K562 (cell line): Measurements from ENCODE around the gene OTOP3. TPM values are rescaled to one million over a fixed set of nuclear protein-coding genes. Genes with fewer than 3 reads are reported as not detected.

Experiments
- BRD4 ChIP-seq: fragments of 200-600 bp; sonication (generic); IDR thresholded peaks from 2 replicates; pipeline ENCODE4 v1.6.1; 2017; ENCODE audit warnings: inconsistent platforms
- CBFA2T3 ChIP-seq: fragments of 450-650 bp; IDR thresholded peaks from 2 replicates; pipeline ENCODE4 v1.6.1; 2017
- DPF2 ChIP-seq: fragments of 450-650 bp; IDR thresholded peaks from 2 replicates; pipeline ENCODE4 v1.6.1; 2016
- JUND ChIP-seq, 2 experiments: IDR thresholded peaks; 2 replicates in 1 of 2; 3 replicates in 1 of 2; pipeline ENCODE4 v1.6.1; 2011; ENCODE audit warnings: borderline replicate concordance in 2 of 2, low read depth in 2 of 2, low read length in 2 of 2, improper control_type of control experiment in 1 of 2, missing biosample characterization in 1 of 2, missing genetic modification characterization in 1 of 2, missing genetic modification reagents in 1 of 2
- MITF ChIP-seq: IDR thresholded peaks from 2 replicates; pipeline ENCODE4 v1.6.1; 2014; ENCODE audit warnings: antibody characterized with exemption
- MNT ChIP-seq, 2 experiments: fragments of 450-650 bp; conservative IDR thresholded peaks; 2 replicates each; pipeline ENCODE4 v1.6.1; 2017; ENCODE audit warnings: mild to moderate bottlenecking in 2 of 2, moderate library complexity in 2 of 2
- TFAP4 ChIP-seq: sonication (generic); formaldehyde crosslinking; IDR thresholded peaks from 2 replicates; pipeline ENCODE4 v1.8.0; 2022; ENCODE audit warnings: missing genetic modification reagents, mild to moderate bottlenecking, moderate library complexity, borderline replicate concordance
- ZNF354B ChIP-seq: fragments of 250-450 bp; sonication (Bioruptor Pico); IDR thresholded peaks from 2 replicates; pipeline ENCODE4 v1.4.0; 2020
- polyA plus RNA-seq, 8 experiments: library from polyadenylated mRNA; depleted of rRNA in 4 of 8; stranded (reverse) in 5 of 8; unstranded in 3 of 8; fragments of >200 nt; fragmentation: Nextera tagmentation in 2 of 8; fragmentation: Illumina TruSeq in 1 of 8; extraction: Ambion mirVana in 2 of 8; extraction: Trizol in 1 of 8; gene quantifications; 2 replicates each; pipeline versions ENCODE4 v1.2.1 to v1.2.3, GENCODE V29; 2011 to 2014; ENCODE audit warnings: inconsistent platforms in 1 of 8, missing spikeins in 1 of 8
- total RNA-seq, 7 experiments: library from RNA; depleted of rRNA in 6 of 7; stranded (reverse); fragments of >200 nt in 6 of 7; fragmentation: Illumina TruSeq in 2 of 7; extraction: Trizol in 2 of 7; gene quantifications; 2 replicates each; pipeline versions ENCODE4 v1.2.1 to v1.2.3, GENCODE V29; 2011 to 2021; ENCODE audit warnings: low replicate concordance in 1 of 7
- TF ChIP-seq, protein P1 (sequence below): fragments of 450-650 bp; IDR thresholded peaks from 2 replicates; pipeline ENCODE4 v1.6.1; 2016; ENCODE audit warnings: mild to moderate bottlenecking, moderate library complexity
- TF ChIP-seq, protein P2 (sequence below): sonication (generic); formaldehyde crosslinking; IDR thresholded peaks from 2 replicates; pipeline ENCODE4 v1.9.0; 2022; ENCODE audit warnings: mild to moderate bottlenecking, missing genetic modification reagents

Gene OTOP3
- total and polyA plus RNA-seq, 9 of the 15 experiments (the other 6 are each of a cell fraction or from before 2014, with no cell fraction given), result not detected

DNA sequence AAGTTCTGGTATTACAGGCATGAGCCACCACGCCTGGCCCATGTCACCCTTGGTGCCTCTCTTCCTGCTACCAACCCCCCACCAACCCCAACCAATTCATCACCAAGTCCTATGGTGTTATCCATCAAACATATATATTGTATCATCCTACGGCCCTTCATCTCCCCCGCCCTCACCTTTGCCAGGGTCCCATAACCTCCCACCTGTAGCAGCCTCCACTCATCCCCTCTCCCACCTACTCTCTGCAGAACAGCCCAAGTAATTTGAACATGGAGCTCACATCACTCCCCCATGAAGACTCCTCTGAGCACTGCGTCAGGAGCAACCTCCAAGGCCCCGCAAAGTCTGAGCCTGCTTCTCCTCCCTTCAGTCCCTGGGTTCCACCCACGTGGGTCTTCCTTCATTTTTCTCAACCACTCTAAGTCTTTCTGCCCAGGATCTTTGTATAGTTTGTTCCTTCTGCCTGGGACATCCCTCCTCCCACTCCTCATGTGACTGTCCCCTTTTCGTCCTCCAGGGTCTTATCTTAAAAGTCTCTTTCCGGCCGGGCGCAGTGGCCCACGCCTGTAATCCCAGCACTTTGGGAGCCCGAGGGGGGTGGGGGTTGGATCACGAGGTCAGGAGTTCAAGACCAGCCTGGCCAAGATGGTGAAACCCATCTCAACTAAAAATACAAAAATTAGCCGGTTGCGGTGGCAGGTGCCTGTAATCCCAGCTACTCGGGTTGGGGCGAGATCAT, 43.9 kb downstream of the OTOP3 start (continued):
- TF ChIP-seq, protein P1, sequence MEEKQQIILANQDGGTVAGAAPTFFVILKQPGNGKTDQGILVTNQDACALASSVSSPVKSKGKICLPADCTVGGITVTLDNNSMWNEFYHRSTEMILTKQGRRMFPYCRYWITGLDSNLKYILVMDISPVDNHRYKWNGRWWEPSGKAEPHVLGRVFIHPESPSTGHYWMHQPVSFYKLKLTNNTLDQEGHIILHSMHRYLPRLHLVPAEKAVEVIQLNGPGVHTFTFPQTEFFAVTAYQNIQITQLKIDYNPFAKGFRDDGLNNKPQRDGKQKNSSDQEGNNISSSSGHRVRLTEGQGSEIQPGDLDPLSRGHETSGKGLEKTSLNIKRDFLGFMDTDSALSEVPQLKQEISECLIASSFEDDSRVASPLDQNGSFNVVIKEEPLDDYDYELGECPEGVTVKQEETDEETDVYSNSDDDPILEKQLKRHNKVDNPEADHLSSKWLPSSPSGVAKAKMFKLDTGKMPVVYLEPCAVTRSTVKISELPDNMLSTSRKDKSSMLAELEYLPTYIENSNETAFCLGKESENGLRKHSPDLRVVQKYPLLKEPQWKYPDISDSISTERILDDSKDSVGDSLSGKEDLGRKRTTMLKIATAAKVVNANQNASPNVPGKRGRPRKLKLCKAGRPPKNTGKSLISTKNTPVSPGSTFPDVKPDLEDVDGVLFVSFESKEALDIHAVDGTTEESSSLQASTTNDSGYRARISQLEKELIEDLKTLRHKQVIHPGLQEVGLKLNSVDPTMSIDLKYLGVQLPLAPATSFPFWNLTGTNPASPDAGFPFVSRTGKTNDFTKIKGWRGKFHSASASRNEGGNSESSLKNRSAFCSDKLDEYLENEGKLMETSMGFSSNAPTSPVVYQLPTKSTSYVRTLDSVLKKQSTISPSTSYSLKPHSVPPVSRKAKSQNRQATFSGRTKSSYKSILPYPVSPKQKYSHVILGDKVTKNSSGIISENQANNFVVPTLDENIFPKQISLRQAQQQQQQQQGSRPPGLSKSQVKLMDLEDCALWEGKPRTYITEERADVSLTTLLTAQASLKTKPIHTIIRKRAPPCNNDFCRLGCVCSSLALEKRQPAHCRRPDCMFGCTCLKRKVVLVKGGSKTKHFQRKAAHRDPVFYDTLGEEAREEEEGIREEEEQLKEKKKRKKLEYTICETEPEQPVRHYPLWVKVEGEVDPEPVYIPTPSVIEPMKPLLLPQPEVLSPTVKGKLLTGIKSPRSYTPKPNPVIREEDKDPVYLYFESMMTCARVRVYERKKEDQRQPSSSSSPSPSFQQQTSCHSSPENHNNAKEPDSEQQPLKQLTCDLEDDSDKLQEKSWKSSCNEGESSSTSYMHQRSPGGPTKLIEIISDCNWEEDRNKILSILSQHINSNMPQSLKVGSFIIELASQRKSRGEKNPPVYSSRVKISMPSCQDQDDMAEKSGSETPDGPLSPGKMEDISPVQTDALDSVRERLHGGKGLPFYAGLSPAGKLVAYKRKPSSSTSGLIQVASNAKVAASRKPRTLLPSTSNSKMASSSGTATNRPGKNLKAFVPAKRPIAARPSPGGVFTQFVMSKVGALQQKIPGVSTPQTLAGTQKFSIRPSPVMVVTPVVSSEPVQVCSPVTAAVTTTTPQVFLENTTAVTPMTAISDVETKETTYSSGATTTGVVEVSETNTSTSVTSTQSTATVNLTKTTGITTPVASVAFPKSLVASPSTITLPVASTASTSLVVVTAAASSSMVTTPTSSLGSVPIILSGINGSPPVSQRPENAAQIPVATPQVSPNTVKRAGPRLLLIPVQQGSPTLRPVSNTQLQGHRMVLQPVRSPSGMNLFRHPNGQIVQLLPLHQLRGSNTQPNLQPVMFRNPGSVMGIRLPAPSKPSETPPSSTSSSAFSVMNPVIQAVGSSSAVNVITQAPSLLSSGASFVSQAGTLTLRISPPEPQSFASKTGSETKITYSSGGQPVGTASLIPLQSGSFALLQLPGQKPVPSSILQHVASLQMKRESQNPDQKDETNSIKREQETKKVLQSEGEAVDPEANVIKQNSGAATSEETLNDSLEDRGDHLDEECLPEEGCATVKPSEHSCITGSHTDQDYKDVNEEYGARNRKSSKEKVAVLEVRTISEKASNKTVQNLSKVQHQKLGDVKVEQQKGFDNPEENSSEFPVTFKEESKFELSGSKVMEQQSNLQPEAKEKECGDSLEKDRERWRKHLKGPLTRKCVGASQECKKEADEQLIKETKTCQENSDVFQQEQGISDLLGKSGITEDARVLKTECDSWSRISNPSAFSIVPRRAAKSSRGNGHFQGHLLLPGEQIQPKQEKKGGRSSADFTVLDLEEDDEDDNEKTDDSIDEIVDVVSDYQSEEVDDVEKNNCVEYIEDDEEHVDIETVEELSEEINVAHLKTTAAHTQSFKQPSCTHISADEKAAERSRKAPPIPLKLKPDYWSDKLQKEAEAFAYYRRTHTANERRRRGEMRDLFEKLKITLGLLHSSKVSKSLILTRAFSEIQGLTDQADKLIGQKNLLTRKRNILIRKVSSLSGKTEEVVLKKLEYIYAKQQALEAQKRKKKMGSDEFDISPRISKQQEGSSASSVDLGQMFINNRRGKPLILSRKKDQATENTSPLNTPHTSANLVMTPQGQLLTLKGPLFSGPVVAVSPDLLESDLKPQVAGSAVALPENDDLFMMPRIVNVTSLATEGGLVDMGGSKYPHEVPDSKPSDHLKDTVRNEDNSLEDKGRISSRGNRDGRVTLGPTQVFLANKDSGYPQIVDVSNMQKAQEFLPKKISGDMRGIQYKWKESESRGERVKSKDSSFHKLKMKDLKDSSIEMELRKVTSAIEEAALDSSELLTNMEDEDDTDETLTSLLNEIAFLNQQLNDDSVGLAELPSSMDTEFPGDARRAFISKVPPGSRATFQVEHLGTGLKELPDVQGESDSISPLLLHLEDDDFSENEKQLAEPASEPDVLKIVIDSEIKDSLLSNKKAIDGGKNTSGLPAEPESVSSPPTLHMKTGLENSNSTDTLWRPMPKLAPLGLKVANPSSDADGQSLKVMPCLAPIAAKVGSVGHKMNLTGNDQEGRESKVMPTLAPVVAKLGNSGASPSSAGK, result peak; percentile 23; the same call in 1 of the 2 replicates
- no peak for TF ChIP-seq BRD4
- peak; percentile 30; the same call in 1 of the 2 replicates for TF ChIP-seq JUND (IDR thresholded peaks at IDR 0.05; ENCODE audit: borderline replicate concordance, low read depth, low read length)
- no peak for TF ChIP-seq JUND (tag; IDR thresholded peaks at IDR 0.05; ENCODE audit: borderline replicate concordance, low read depth, low read length)
- peak; percentile 58 for TF ChIP-seq CBFA2T3
- TF ChIP-seq MNT (conservative IDR thresholded peaks at IDR 0.05), result peak in 1 of 2 experiments; percentile 51; a peak in 2 of 4 replicates
- no peak for TF ChIP-seq ZNF354B (CRISPR knock-in tag)
- TF ChIP-seq, protein P2, sequence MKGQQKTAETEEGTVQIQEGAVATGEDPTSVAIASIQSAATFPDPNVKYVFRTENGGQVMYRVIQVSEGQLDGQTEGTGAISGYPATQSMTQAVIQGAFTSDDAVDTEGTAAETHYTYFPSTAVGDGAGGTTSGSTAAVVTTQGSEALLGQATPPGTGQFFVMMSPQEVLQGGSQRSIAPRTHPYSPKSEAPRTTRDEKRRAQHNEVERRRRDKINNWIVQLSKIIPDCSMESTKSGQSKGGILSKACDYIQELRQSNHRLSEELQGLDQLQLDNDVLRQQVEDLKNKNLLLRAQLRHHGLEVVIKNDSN (CRISPR knock-in tag), result peak; percentile 69
- TF ChIP-seq TFAP4 (CRISPR knock-in tag), result peak; percentile 45; the same call in 1 of the 2 replicates
- peak; percentile 72 for TF ChIP-seq DPF2
- TF ChIP-seq MITF, result peak; percentile 76
